ENCODE measurements around the gene AGAP3. TPM values are rescaled to one million over a fixed set of nuclear protein-coding genes. Genes with fewer than 3 reads are reported as not detected.

AGAP3 gene
- total RNA-seq, 3 donors from 2014 or later (not counting 1 experiment from before 2014, with no cell fraction given): 27.7 to 46.9 (median 42.8) TPM

DNA sequence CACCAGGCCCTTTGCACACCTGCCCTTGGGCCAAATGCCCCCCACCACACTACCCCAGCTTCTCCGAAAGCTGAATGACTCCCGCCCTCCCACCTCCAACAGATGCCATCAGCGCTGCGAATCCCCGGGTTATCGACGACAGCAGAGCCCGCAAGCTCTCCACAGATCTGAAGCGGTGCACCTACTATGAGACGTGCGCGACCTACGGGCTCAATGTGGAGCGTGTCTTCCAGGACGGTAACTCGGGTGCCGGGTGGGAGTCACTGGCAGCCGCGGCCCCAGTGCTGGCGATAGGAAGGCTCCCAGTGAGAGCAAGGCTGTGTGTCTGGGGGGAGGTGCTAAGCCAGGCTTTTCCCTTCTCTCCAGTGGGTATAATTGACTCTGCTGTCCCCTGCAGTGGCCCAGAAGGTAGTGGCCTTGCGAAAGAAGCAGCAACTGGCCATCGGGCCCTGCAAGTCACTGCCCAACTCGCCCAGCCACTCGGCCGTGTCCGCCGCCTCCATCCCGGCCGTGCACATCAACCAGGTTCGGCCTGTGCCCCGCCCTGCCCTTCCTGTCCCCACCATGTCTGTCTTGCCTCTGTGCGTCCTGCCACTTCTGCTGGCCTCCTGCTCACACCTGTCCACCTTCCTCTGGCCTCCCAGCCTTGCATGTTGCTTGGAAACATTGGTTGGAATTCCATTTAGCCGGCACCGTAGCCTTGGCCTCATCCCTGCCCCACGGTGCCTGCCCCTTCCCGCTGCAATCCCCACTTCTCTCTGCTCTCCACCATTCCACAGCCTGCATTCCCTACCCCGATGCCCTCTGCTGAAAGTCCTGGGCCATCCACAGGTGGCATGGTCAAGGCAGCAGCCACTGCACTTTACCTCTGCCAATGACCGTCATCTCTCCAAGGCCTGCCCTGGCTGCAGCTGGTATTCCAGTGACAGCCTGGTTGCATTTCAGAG is 32.1 kb downstream of the AGAP3 start:
- ATAC-seq (no peak), DNase-seq (no peak)
- H3K27ac ChIP-seq (ENCODE audit: low read length): no peak overlapping the region
- TF ChIP-seq, protein P1, sequence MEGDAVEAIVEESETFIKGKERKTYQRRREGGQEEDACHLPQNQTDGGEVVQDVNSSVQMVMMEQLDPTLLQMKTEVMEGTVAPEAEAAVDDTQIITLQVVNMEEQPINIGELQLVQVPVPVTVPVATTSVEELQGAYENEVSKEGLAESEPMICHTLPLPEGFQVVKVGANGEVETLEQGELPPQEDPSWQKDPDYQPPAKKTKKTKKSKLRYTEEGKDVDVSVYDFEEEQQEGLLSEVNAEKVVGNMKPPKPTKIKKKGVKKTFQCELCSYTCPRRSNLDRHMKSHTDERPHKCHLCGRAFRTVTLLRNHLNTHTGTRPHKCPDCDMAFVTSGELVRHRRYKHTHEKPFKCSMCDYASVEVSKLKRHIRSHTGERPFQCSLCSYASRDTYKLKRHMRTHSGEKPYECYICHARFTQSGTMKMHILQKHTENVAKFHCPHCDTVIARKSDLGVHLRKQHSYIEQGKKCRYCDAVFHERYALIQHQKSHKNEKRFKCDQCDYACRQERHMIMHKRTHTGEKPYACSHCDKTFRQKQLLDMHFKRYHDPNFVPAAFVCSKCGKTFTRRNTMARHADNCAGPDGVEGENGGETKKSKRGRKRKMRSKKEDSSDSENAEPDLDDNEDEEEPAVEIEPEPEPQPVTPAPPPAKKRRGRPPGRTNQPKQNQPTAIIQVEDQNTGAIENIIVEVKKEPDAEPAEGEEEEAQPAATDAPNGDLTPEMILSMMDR (IDR thresholded peaks at IDR 0.05): no peak
- no peaks in the 10 kb centered on the region for H3K9me3 Mint-ChIP-seq
- H3K9me3 ChIP-seq (ENCODE audit: control insufficient read depth, insufficient read depth, low read length): no peaks in the 10 kb centered on the region
- no peak overlapping the region for H3K4me3 Mint-ChIP-seq
- H3K36me3 ChIP-seq (ENCODE audit: control insufficient read depth, insufficient read depth, low read length): peaks cover 10% of the 10 kb centered on the region
- no peak overlapping the region for H3K27ac Mint-ChIP-seq
- intact Hi-C loops (cut with micrococcal nuclease): no loop called here
- H3K36me3 Mint-ChIP-seq: no peaks in the 10 kb centered on the region
- H3K27me3 ChIP-seq (ENCODE audit: control insufficient read depth, insufficient read depth, low read length): peaks cover 2% of the 10 kb centered on the region
- no peaks in the 10 kb centered on the region for H3K27me3 Mint-ChIP-seq (ENCODE audit: low read depth in 2 of 2)
- H3K4me3 ChIP-seq (ENCODE audit: low read length): no peak overlapping the region
- WGBS (ENCODE audit: insufficient coverage): 94% methylated on average over 38 of the region's 38 CpGs
- H3K4me1 Mint-ChIP-seq: peaks cover 0 to 10% of the 10 kb centered on the region in 2 donors
- H3K4me1 ChIP-seq (ENCODE audit: control insufficient read depth, insufficient read depth, low read length): peaks cover 3% of the 10 kb centered on the region

DNA sequence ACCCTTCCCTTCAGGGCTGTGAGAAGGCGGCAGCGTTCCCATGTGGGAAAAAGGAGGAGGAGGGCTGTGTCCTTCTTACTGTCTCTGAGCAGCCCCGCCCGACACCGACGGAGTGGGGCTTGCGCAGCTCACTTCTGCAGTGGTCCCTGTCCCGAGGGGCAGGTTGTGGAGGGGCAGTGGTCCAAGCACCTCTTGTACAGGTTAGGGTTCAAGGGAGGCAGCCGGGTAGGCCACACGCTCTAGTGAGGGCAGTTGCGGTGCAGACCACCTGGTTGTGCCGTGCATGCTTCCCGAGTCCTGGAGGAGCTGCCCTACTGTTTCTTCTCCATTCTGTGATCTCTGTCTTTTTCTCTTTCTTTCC is 32.8 kb downstream of the AGAP3 start:
- Mint-ChIP-seq H3K36me3 (no peaks in the 10 kb centered on the region), H3K9me3 (no peaks in the 10 kb centered on the region), H3K4me3 (no peak overlapping the region), H3K4me1 (peaks cover 0 to 10% of the 10 kb centered on the region in 2 donors), H3K27ac (no peak overlapping the region), H3K27me3 (ENCODE audit: low read depth in 2 of 2) (no peaks in the 10 kb centered on the region)
- H3K4me1 ChIP-seq (ENCODE audit: control insufficient read depth, insufficient read depth, low read length): peaks cover 3% of the 10 kb centered on the region
- H3K9me3 ChIP-seq (ENCODE audit: control insufficient read depth, insufficient read depth, low read length): no peaks in the 10 kb centered on the region
- peaks cover 10% of the 10 kb centered on the region for H3K36me3 ChIP-seq (ENCODE audit: control insufficient read depth, insufficient read depth, low read length)
- intact Hi-C loops (cut with micrococcal nuclease): no loop called here
- H3K27me3 ChIP-seq (ENCODE audit: control insufficient read depth, insufficient read depth, low read length): no peaks in the 10 kb centered on the region
- TF ChIP-seq, protein P1 (IDR thresholded peaks at IDR 0.05): no peak
- ATAC-seq (no peak), DNase-seq (no peak)
- 96% methylated on average over 13 of the region's 13 CpGs for WGBS (ENCODE audit: insufficient coverage)
- H3K27ac ChIP-seq (ENCODE audit: low read length): no peak overlapping the region
- no peak overlapping the region for H3K4me3 ChIP-seq (ENCODE audit: low read length)

DNA sequence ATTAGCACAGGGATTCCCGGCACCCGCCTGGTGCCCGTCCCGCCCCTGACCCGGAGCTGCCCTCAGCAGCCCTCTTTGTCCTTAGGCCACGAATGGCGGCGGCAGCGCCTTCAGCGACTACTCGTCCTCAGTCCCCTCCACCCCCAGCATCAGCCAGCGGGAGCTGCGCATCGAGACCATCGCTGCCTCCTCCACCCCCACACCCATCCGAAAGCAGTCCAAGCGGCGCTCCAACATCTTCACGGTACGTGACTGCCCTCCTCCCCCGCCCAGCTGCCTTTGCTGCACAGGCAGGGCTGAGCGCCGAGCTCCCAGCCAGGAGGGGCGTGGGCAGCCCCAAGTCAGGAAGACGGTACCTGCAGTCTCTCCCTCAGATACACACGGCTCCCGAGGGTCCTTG is 33.6 kb downstream of the AGAP3 start:
- no peak overlapping the region for H3K27ac ChIP-seq (ENCODE audit: low read length)
- Mint-ChIP-seq H3K36me3 (no peaks in the 10 kb centered on the region), H3K4me1 (peaks cover 0 to 10% of the 10 kb centered on the region in 2 donors), H3K27me3 (ENCODE audit: low read depth in 2 of 2) (no peaks in the 10 kb centered on the region), H3K4me3 (no peak overlapping the region), H3K27ac (no peak overlapping the region), H3K9me3 (no peaks in the 10 kb centered on the region)
- WGBS (ENCODE audit: insufficient coverage): 95% methylated on average over 27 of the region's 27 CpGs
- DNase-seq: no peak
- TF ChIP-seq, protein P1 (IDR thresholded peaks at IDR 0.05): no peak
- intact Hi-C loops (cut with micrococcal nuclease): no loop called here
- H3K27me3 ChIP-seq (ENCODE audit: control insufficient read depth, insufficient read depth, low read length): no peaks in the 10 kb centered on the region
- no peaks in the 10 kb centered on the region for H3K9me3 ChIP-seq (ENCODE audit: control insufficient read depth, insufficient read depth, low read length)
- H3K4me3 ChIP-seq (ENCODE audit: low read length): no peak overlapping the region
- ATAC-seq: no peak
- H3K36me3 ChIP-seq (ENCODE audit: control insufficient read depth, insufficient read depth, low read length): peaks cover 11% of the 10 kb centered on the region
- H3K4me1 ChIP-seq (ENCODE audit: control insufficient read depth, insufficient read depth, low read length): peaks cover 3% of the 10 kb centered on the region
